Islet of Langerhans (tissue), 1 donor: ENCODE measurements around the gene PRELP.

ENCODE experiments used
- FAIRE-seq: peaks from one replicate; lab custom pipeline; 2011; peaks lifted over from hg19 to GRCh38; lab: Jason Lieb, UNC

PRELP gene

DNA sequence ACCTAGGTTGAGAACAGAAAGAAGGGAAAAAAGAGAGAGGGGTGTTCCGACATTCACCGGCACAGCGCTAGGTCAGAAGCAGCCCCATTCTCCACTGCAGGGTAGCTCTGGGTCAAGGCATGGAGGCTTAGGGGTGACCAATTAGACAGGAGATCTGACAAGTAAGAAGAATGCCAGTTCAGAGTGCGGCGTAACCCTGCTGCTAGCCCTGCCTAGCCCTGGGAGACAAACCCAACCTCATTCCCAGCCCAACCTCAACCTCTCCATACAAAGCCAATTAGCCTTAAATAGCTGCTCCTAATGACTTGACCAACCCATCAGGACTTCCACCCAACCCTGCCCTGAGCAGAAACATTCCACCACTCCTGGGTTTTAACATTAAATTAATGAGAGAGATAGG lies 3.4 kb downstream of the PRELP start:
- no peak for FAIRE-seq

DNA sequence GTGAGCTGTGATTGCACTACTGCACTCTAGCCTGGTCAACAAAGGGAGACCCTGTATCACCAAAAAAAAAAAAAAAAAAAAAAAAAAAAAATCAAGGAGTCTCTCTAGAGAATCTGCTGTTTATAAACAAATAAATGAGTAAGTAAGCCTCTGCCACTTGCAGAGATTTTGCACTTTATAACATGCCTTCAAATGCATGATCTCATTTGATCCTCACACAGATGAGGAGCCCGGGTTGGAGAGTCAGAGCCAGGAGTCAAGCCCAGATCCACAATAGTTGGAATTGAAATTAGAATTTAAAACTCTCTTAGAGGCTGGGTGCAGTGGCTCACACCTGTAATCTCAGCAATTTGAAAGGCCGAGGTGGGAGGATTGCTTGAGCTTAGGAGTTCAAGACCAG lies 4.0 kb downstream of the PRELP start:
- FAIRE-seq, result no peak

DNA sequence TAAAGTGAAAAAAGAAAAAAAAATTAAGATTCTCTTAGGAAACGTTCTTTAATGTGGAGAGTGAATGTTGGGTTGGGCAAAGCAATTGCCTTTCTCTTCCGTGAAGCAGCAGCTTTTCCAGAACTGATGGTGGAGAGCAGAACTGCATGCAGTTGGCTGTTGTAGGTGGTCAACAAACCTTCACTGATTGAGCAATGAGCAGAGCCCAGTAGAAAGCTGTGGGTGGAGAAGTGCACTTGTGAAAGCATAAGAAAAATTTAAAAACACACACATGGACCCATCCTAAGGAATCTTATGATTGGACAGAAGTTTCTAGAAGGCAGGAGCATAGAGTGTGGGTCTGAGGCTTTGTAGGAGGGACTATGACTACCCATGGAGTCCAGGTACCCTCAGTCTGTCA lies 4.5 kb downstream of the PRELP start:
- no peak for FAIRE-seq

DNA sequence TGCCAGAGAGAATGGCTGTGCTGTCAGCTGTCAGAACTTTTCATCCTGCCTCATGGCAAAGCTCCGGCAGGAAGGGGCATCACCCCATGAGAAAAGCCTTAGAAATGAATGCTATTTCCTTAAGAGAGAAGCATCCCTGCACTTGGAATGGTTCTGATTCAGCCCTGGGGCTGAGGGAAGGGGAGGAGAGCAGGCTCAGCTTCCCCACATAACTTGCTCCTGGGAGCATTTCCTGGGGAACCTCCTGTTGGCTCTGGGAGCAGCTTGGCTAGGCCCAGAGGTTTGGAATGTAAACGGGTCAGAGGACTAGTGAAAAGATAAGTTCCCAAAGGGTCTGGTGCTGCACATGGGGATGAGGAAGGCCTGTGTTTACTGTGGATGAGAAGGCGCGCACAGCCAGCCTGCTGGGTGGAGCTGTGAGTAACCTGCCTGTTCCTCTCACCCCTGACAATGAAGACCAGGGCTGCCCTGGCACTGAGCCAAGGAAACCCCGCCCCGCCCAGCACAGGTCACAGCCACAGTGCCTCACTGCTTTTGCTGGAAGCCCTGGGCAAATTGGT lies 5.0 kb downstream of the PRELP start:
- no peak for FAIRE-seq

DNA sequence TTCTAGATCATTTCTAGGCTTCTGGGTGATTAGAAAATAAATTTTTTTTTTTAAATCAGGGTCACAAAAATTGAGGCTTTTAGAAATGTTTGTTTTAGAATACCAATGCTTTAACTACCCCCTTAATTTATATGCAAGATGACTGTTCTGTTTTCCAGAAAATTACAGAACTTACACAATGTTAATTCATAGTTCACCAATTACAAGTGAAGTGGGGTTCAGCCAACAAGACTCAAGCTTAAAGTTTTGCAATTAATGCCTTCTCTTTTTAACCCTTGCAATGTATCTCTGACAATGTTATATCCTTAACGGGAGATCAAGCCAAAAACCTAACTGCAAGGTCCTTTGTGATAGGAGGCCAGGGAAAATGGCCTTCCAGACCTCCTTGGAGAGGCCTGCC lies 5.6 kb downstream of the PRELP start:
- FAIRE-seq, result no peak

DNA sequence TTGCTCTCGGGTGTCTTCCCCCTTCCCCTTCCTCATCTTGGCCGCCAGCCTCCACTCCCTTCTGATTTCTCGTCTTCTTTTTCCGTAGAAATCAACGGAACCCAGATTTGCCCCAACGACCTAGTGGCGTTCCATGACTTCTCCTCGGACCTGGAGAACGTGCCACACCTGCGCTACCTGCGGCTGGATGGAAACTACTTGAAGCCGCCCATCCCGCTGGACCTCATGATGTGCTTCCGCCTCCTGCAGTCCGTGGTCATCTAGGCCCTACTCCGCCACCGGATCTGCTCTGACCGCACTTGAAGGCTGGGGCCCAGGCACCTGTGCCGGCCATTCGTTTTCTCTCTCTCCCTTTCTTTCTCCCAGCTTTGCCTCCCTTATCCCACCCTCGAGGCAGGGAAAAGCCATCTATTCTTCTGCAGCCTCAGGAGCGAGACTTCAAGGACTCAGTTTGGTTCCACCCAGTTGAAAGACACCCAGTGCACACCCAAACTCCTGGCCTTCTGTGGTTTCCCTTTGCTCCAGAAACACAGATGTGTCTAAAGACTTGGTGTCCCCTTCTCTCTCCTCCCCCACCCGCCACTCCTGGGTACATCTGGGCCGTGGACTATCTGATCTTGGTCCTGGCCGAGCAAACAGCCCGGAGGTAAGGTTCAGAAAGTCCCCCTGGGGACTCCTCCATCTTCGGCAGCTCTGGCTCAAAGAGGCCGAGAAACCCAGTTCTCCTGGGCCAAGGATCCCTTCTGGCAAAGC lies 11.2 kb downstream of the PRELP start:
- FAIRE-seq, result no peak

DNA sequence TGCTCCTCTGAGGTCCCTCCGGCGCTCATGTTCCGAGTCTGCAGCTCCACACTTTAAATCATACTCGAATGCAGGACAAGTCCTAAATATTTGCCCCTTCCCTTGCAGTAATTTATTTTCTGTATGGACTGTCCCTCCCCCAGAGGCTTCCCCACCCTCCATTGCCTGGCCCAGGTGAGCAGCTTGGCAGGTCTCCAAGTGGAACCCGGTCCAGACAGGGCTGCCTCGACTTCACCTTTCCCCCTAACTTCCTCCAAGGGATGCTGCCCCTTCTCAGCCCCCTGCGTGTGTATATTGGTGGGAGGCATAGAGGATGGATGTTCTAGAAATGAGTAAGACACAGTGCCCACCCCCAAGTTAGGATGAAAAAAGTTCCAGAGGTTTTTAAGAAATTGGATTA lies 12.9 kb downstream of the PRELP start:
- FAIRE-seq, result no peak

DNA sequence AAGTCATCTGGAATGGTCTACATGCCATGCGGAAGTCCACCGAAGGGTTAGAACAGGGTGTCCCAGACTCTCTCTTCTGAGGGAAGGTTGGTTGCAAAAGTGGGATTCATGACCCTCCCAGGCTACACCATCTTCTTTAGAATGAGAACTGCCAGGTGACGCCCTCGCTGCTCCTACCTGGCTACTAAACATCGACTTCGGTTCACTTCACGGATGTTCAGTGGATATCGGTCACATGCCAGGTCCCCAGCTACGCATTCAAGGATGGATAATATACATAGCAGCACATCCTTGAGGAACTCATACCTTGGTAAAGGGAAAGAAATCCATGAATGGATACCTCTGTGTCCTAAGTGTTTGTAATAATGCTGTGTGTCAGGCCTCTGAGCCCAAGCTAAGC lies 15.0 kb downstream of the PRELP start:
- FAIRE-seq, result no peak

DNA sequence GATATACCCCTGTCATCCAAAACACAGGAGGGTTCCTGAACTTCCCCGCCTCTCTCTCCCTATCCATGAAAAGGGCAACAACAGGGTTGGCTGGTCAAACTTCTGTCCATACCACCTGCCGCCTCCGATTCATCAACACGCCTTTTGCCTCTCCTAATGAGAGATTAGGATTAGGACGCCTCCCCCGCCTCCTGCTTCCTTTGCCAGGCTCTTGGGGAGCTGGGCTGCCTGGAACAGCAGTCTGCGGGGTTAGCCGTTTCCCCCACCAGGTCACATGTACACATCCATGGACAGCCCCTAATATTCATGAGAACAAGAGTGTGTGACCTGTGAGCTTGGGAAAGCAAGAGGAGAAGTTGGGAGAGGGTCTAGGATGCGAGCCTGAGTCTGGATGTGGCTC lies 16.1 kb downstream of the PRELP start:
- no peak for FAIRE-seq

DNA sequence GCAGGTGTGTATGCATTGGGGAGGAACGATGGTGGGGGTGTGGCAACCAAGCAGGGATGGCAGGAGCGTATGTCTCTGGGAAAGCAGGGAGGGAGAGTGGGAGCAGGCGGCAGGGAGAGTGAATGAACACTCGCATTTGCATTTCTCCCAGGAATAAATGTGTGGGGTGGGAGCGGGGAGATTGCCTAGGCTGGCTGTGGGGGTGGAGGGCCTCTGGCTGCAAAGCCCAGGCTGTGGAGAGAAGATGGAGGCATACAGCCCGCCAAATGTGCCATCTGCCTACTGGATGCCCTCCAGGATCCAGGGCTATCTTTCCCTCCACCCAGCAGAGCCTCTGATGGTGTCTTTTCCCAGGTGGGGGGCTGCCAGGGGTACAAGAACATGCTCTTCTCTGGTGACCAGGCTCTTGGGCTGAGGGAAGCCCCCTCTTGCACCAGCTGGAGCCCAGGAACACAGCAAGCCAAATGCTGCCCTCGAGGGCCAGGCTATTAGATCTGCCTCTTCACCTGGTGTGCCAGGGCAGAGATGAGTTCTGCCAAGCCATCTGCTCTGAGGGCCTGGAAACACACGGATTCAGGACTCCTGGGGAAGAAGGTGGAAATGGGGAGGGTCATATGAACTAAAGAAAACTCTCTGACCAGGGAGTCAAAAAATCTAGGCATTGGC lies 16.6 kb downstream of the PRELP start:
- no peak for FAIRE-seq

DNA sequence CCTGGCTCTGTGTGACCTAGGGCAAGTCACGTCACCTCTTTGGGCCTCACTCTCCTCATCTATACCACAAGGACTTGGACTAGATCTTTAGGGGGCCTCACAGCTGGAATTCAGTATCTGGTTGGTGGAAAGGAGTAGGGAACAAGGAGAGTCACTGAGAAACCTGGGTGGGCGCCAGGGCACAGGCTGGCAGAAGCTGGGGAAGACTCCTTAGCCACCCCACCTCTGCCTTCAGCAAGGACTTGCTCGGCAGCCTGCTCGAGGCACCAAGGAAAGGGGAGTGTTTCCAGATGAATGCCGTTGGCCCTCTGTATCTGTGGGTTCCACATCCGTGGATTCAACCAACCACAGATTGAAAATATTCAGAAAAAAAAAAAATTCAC lies 17.1 kb downstream of the PRELP start:
- no peak for FAIRE-seq

DNA sequence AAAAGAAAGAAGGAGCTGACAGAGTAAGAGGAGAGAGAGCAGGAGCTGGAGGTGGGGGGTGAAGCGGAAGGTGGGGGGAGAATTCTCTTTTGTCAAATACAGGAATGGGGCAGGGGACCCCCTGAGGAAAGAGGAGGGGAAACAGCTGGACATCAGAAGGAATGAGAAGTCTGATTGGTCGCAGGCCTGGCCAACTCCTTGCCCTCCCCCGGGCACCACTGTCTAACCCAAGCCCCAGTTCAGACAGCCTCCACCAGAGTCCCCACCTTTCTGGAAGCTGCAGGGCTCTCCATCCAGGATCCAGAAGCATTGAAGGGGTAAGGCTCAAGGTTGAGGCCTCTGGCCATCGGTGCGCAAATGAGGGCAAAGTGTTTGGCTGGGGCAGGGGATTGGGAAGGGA lies 18.3 kb downstream of the PRELP start, which contains the start of gene OPTC:
OPTC (plus strand) TSS at position 253 of the 400 bp plus-strand sequence. CDS start 1,853 bp downstream, outside the sequence.
- no peak for FAIRE-seq

DNA sequence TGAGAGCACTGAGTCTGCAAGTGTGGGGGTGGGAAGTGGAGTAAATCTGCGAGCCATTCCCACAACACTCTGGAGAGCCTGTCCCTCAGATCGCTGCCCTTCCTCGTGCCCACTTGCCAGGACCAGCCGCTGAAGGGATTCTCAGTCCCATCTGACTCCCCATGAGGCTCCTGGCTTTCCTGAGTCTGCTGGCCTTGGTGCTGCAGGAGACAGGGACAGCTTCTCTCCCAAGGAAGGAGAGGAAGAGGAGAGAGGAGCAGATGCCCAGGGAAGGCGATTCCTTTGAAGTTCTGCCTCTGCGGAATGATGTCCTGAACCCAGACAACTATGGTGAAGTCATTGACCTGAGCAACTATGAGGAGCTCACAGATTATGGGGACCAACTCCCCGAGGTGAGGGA lies 20.2 kb downstream of the PRELP start:
- no peak for FAIRE-seq

DNA sequence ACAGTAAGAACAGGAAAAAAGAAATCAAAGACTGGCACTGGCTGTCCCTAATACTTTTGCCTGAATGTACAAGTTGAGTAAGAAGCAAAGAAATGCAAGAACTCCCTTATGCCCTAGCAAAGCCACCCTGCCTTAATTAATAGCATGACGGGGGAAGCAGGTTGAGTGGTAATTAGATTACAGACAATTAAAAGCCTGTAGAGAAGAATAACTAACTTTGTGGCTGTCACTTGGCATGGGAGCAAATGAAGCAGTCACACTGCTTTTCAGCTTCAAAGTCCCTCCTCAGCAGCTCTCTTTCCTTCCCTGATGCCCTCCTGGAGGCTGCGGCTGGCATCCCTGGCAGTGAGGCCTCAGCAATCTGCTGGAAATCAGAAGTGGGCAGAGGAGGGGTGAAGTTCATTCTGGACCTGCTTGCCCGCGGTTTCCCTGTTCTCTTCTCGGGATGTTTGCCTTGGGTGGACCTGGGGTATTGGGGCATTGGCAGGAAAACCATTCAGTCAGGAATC lies 21.7 kb downstream of the PRELP start:
- FAIRE-seq, result no peak

DNA sequence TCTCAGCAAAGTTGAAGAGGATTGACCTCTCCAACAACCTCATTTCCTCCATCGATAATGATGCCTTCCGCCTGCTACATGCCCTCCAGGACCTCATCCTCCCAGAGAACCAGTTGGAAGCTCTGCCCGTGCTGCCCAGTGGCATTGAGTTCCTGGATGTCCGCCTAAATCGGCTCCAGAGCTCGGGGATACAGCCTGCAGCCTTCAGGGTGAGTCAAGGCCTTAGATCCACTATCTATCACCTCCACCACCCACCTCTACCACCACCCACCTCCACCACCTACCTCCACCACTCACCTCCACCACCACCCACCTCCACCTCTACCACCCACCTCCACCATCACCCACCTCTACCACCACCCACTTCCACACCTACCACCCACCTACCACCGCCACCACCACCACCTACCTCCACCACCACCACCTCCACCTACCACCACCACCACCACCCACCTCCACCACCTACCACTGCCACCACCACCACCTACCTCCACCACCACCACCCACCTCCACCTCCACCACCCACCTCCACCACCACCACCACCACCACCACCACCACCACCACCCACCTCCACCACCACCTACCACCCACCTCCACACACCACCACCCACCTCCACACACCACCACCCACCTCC lies 24.2 kb downstream of the PRELP start:
- no peak for FAIRE-seq

DNA sequence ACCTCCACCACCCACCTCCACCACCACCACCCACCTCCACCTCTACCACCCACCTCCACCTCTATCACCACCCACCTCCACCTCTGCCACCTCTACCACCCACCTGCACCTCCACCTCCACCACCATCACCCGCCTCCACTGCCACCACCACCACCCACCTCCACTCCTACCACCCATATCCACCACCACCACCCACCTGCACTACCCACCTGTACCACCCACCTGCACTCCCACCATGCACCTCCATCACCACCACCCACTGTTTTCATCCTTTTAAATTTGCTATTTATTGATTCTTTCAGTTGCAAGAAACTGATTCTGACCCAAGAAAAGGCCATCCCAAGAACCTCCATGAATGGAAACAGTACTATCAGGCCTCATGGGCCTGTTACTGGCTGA lies 24.7 kb downstream of the PRELP start:
- no peak for FAIRE-seq

DNA sequence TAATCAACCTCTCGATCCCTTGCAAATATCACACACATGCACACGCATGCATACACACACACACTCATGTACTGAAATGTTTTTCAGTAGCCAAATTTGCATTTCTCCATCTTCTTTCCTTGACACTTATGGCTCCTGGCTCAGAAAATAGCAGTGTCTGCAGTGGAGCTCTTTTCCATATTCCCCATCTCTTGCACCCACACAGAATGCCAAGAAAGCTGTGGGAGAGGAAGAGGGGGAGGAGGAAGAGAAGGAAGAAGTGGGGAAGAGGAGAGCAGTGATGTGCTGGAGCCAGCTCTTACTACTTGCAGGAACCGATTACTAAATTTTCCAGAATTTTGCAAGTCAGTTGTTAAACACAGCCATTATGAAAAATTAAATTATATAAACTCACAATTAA lies 28.2 kb downstream of the PRELP start:
- FAIRE-seq, result no peak

DNA sequence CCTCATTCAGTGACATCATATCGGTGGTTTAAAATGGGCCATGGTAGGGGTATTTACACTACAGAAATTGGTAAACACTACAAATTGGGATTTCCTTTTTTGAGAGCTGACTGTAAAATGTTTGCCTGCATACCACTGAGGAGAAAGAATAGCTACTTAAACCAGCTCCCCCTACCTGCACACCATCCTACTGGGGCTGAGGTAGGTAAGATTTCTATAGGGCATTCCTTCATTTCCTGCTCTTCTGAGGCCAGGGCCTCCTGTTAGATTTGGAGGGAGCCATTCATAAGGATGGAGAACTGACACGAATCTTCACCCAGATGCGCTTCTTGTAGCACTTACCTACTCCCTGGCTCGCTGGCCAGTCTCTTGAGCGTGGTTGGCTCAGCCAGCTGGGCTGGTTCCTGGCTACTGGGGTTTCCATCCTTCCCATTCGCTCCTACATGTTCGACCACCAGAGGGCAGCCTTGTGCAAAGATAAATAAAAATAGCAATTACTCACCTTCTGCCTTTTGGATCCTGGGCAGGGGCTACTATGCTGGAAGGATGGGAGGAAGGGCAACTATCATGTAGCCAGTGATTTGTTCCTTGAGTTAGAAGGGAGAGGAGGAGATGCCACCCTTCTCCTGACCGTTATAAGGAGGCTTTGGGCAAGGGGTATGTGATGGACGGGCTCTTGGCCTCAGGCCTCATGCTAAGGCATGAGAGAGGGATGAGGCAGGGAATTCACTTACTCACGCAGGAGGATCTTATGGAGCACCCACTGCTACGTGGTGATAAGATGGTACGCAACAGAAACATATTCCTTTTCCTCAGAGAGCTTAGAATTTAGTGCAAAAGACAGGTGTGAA lies 29.0 kb downstream of the PRELP start:
- FAIRE-seq, result peak; percentile 83

DNA sequence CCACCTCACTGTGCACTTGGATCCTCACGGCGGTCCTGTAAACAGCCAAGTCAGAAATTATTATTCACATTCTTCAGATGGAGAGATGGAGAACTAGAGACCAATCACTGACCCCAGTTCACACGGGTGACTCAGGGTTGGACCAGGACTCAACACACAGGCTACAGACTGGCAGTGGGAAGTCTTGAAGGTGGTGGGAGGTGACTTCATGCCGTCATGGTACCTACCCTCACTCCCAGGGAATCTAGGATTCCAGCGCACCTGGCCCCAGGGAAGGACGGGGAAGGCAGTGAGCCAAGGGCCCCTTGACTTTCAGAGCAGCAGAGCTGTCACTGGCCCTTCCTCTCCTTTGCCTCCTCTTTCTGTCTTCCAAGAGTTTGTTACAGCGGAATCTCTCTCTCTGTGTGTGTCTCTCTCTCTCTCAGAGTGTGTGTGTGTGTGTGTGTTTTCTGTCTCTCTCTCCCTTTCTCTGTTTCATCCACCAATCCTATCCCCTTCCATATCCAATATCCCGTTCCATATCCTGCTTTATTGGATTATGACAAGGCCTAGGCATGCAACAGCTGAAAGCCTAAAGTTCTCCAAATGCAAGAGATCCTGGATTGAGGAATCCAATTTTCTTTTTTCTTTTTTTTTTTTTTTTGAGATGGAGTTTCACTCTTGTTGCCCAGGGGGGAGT lies 30.1 kb downstream of the PRELP start:
- FAIRE-seq, result no peak

DNA sequence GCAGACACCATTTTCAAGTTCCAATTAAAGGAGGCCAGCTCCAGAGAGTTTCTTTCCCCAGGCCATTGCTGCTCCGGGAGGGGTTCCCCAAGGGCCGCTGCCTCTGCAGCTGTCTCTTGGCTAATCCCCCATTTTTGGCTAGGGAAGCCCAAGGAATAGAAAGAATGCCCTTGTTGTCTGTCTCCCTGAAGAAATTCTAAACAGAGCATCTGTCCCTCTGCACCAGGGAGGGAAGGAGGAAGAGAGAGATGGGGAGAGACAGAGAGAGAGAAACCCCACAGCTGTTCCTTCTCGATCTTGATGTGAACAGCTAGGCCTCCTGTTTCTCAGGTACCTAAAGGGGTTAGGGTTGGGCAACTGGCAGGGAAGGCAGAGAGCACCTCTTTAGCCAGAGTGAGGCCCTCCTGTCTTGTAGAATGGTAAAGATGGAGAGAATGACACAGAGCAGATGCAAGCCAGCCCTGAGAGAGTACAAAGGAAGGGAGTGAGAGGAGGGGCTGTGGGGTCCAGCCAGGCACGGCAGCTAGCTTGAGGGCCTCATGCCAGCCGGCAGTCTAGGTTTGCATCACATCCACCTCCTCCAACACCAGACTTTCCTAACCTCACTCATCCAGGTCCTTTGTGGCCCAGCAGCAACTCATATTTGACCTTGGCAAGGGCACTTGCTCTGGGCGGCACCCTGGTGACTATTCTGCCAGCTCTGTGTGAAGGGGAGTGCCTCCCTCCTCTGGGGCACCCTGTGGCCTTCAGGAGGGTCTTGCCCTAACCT lies 31.4 kb downstream of the PRELP start:
- FAIRE-seq, result no peak

DNA sequence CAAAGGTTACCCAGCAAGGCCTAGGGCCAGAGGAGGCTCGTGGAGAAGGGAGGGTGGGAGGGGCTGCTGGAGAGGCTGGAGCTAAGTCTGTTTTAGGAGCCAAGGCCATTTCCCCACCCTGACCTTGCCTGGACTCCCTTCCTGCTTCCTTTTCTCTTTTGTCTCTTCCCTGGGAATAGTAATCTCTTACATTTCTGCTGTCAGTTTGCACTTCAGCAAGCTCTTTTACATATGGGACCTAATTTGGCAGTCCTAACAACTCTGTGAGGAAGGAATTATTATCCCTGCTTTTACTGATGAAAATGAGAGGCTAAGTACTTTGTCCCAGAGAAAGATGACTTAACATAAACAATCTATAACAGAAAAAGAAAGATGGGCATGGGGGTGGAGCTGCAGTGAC lies 32.2 kb downstream of the PRELP start:
- no peak for FAIRE-seq
